GM12892 (cell line): ENCODE measurements around the gene APOM.

Source experiments
- POLR2A ChIP-seq: IDR thresholded peaks from 2 replicates; pipeline ENCODE4 v1.6.1; 2011; ENCODE audit warnings: low read depth, low read length, control low read depth
- POLR2AphosphoS5 ChIP-seq: IDR thresholded peaks from 2 replicates; pipeline ENCODE4 v1.6.1; 2011; ENCODE audit warnings: low read depth, low read length, control low read depth

DNA sequence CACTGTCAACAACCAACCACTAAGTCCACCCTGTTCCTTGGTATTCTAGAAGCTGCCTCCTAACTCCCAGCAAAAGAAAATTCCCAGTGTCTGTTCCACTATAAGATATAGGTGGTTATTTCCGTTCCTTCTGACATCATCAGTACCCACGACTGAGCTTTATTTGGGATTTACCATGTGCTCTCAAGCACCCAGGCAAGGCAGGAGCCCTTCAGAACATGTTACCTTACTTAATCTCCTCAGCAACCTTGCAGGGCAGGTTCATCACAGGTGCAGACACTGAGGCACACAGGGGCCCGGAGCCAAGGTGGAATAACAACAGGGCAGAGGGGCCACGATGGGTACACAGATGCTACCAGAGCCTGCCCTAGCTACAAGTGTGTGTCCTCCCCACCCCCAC lies 36.7 kb downstream of the APOM start:
- TF ChIP-seq POLR2A = no peak
- TF ChIP-seq POLR2AphosphoS5 = no peak
